ENCODE data around the gene TGFBRAP1.

TGFBRAP1 gene

GRCh38 chr2:105376010-105376409, 46.5 kb upstream of the TGFBRAP1 start:
- TF ChIP-seq CTCF (IDR thresholded peaks at IDR 0.05; ENCODE audit: low read depth, low read length, missing control alignments), result no peak
- no peak overlapping the region for H3K4me3 ChIP-seq (ENCODE audit: low read depth, low read length)
- in situ Hi-C loops (cut with HindIII; ENCODE audit: low sequenced_read_pairs), result no loop called here
- DNase-seq (ENCODE audit: low read depth), result no peak

DNA sequence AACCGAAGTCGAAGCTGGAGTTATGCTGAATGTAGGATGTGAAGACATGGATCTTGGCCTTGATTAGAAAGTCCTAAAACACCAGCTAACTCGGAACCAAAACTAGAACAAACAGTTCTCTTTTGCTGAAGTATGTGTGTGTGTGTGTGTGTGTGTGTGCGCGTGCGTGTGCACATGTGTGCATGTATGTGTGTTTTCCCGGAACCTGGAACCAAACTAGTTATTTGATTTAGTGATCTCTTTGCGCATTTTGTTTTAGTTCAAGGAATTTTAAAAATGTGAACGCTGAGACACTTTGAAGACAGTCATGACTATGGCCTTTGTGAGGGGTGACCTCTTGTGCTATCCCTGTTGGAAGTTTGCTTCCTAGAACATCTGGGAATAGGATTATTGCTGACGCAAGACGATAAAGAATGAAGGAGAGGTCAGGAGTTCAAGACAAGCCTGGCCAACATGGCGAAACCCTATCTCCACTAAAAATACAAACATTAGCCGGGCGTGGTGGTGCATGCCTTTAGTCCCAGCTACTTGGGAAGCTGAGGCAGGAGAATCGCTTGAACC, 45.5 kb upstream of the TGFBRAP1 start:
- no peak for TF ChIP-seq CTCF (IDR thresholded peaks at IDR 0.05; ENCODE audit: low read depth, low read length, missing control alignments)
- in situ Hi-C loops (cut with HindIII; ENCODE audit: low sequenced_read_pairs), result no loop called here
- H3K4me3 ChIP-seq (ENCODE audit: low read depth, low read length), result no peak overlapping the region
- DNase-seq (ENCODE audit: low read depth), result no peak

- no peak for TF ChIP-seq CTCF (IDR thresholded peaks at IDR 0.05; ENCODE audit: low read depth, low read length, missing control alignments)
- no peak for DNase-seq (ENCODE audit: low read depth)
- H3K4me3 ChIP-seq (ENCODE audit: low read depth, low read length), result no peak overlapping the region
- in situ Hi-C loops (cut with HindIII; ENCODE audit: low sequenced_read_pairs), result no loop called here
Measured at GRCh38 chr2:105373895-105374401, 44.4 kb upstream of the TGFBRAP1 start.

GRCh38 chr2:105373344-105373781, 43.8 kb upstream of the TGFBRAP1 start:
- DNase-seq (ENCODE audit: low read depth), result no peak
- H3K4me3 ChIP-seq (ENCODE audit: low read depth, low read length), result no peak overlapping the region
- in situ Hi-C loops (cut with HindIII; ENCODE audit: low sequenced_read_pairs), result no loop called here
- TF ChIP-seq CTCF (IDR thresholded peaks at IDR 0.05; ENCODE audit: low read depth, low read length, missing control alignments), result no peak

DNA sequence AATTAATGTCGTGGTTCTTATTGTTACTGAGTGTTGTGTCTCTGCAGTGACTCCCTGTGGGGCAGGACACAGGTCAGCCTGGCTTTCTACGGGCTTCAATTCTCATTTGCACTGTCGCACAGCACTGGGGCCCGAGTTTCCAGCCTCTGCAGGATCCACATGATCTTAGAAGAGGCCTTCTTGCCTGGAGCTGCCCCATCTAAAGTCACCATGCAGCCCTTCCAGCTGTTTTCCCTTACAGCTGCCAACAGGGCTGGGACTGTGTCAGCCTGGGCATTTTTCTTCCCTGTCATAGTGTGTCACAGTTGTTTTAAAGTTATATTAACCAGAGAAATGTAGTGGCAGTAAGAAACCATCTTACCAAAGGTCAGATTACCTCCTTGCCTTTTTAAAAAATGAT, 42.3 kb upstream of the TGFBRAP1 start:
- no peak for TF ChIP-seq CTCF (IDR thresholded peaks at IDR 0.05; ENCODE audit: low read depth, low read length, missing control alignments)
- no peak for DNase-seq (ENCODE audit: low read depth)
- in situ Hi-C loops (cut with HindIII; ENCODE audit: low sequenced_read_pairs), result no loop called here
- H3K4me3 ChIP-seq (ENCODE audit: low read depth, low read length), result no peak overlapping the region

- no peak overlapping the region for H3K4me3 ChIP-seq (ENCODE audit: low read depth, low read length)
- TF ChIP-seq CTCF (IDR thresholded peaks at IDR 0.05; ENCODE audit: low read depth, low read length, missing control alignments), result no peak
- in situ Hi-C loops (cut with HindIII; ENCODE audit: low sequenced_read_pairs), result no loop called here
- DNase-seq (ENCODE audit: low read depth), result no peak
Measured at GRCh38 chr2:105371156-105371555, 41.6 kb upstream of the TGFBRAP1 start.
